PC-3 (cell line): Measurements from ENCODE around the gene IBTK. TPM values are rescaled to one million over a fixed set of nuclear protein-coding genes. Genes with fewer than 3 reads are reported as not detected.

ENCODE experiments used
- ATAC-seq: fragments of 200-7000 bp; cut with Tn5 transposase; 2 replicates; pipeline ENCODE4 v1.9.1; 2020; ENCODE audit warnings: mild to moderate bottlenecking, moderate library complexity
- BruUV-seq: library from RNA; stranded (reverse); fragments of 400-500 nt; replicated peaks from 2 replicates; lab custom pipeline; 2021; lab: Mats Ljungman, UMichigan
- CTCF ChIA-PET: fragments of 300-600 bp; sonication (Branson Sonifier 250); formaldehyde crosslinking; loops from one replicate; lab custom pipeline; 2022; ENCODE audit warnings: antibody characterized with exemption; lab: Charles Lee
- POLR2A ChIA-PET: fragments of 300-600 bp; sonication (Branson Sonifier 250); formaldehyde crosslinking; loops from one replicate; lab custom pipeline; 2022; ENCODE audit warnings: antibody characterized with exemption; ENCODE audit not compliant: unreplicated experiment; lab: Charles Lee
- DNase-seq: peaks from one replicate; pipeline ENCODE4 v3.0.0-alpha.2; 2015
- H2AFZ ChIP-seq: fragments of 300-600 bp; sonication (generic); 2 replicates; pipeline ENCODE4 v1.6.0; 2016; ENCODE audit warnings: antibody characterized with exemption, low read length
- H3F3A ChIP-seq: fragments of 300-600 bp; sonication (generic); one replicate; pipeline ENCODE4 v1.6.0; 2017; ENCODE audit warnings: antibody characterized with exemption, low read length, control low read depth, mild to moderate bottlenecking; ENCODE audit not compliant: unreplicated experiment
- H3K27ac ChIP-seq: fragments of 300-600 bp; sonication (generic); 2 replicates; pipeline ENCODE4 v1.5.1; 2016; ENCODE audit warnings: mild to moderate bottlenecking, low read length
- H3K27me3 ChIP-seq: fragments of 300-600 bp; sonication (generic); 2 replicates; pipeline ENCODE4 v1.6.1; 2016; ENCODE audit warnings: low read length, mixed read lengths
- H3K36me3 ChIP-seq: fragments of 300-600 bp; sonication (generic); 2 replicates; pipeline ENCODE4 v1.6.1; 2016; ENCODE audit warnings: low read depth, mixed run types, low read length, mixed read lengths
- H3K4me1 ChIP-seq: fragments of 300-600 bp; sonication (generic); 2 replicates; pipeline ENCODE4 v1.5.1; 2016; ENCODE audit warnings: low read length; ENCODE audit not compliant: insufficient read depth
- H3K4me2 ChIP-seq: fragments of 300-600 bp; sonication (generic); 2 replicates; pipeline ENCODE4 v1.6.0; 2016; ENCODE audit warnings: low read length
- H3K4me3 ChIP-seq: fragments of 300-600 bp; sonication (generic); 2 replicates; pipeline ENCODE4 v1.5.1; 2016; ENCODE audit warnings: mild to moderate bottlenecking, low read length, mixed read lengths
- H3K79me2 ChIP-seq: fragments of 300-600 bp; sonication (generic); 2 replicates; pipeline ENCODE4 v1.6.1; 2017; ENCODE audit warnings: low read length, mixed read lengths
- H3K9ac ChIP-seq: fragments of 300-600 bp; sonication (generic); 2 replicates; pipeline ENCODE4 v1.6.0; 2016; ENCODE audit warnings: mild to moderate bottlenecking, low read length
- H3K9me2 ChIP-seq: fragments of 300-600 bp; sonication (generic); replicated peaks from 2 replicates; pipeline ENCODE4 v1.6.1; 2016; ENCODE audit warnings: mixed run types, low read length, mixed read lengths
- H3K9me3 ChIP-seq: fragments of 300-600 bp; sonication (generic); 2 replicates; pipeline ENCODE4 v1.6.1; 2016; ENCODE audit warnings: low read length, mixed read lengths
- H4K20me1 ChIP-seq: fragments of 300-600 bp; sonication (generic); 2 replicates; pipeline ENCODE4 v1.6.1; 2016; ENCODE audit warnings: low read length, mixed read lengths
- CTCF ChIP-seq: fragments of 300-600 bp; sonication (generic); conservative IDR thresholded peaks from 2 replicates; pipeline ENCODE4 v1.5.1; 2017; ENCODE audit warnings: antibody characterized with exemption, low read depth, mild to moderate bottlenecking, low read length
- EZH2 ChIP-seq: fragments of 300-600 bp; sonication (generic); IDR thresholded peaks from one replicate; pipeline ENCODE4 v1.6.1; 2017; ENCODE audit warnings: antibody characterized with exemption, mild to moderate bottlenecking, low read length; ENCODE audit not compliant: unreplicated experiment
- EZH2phosphoT487 ChIP-seq: fragments of 300-600 bp; sonication (generic); IDR thresholded peaks from 2 replicates; pipeline ENCODE4 v1.6.1; 2018; ENCODE audit warnings: mild to moderate bottlenecking, antibody characterized with exemption, low read length, borderline replicate concordance
- intact Hi-C: fragments of 100-400 bp; cut with micrococcal nuclease; formaldehyde crosslinking; loops from 2 replicates; pipeline ENCODE4 v1.9.0; 2023
- total RNA-seq: library from RNA; depleted of rRNA; stranded (reverse); fragments of >200 nt; gene quantifications from 2 replicates; pipeline ENCODE4 v1.2.3, GENCODE V29; 2014

IBTK gene
- total RNA-seq, 1 experiment from 2014 or later, result 17.2 TPM

- Histone ChIP-seq H3K4me1 (peaks cover 11% of the 10 kb centered on the region; the same call in 1 of the 2 replicates), H4K20me1 (no peaks in the 10 kb centered on the region), H3K9me2 (no peaks in the 10 kb centered on the region), H3K27me3 (no peaks in the 10 kb centered on the region), H3K4me3 (no peak overlapping the region), H2AFZ (no peak overlapping the region), H3K36me3 (peaks cover 20% of the 10 kb centered on the region), H3K79me2 (no peaks in the 10 kb centered on the region), H3K9ac (no peak overlapping the region), H3K4me2 (no peak overlapping the region), H3K9me3 (no peaks in the 10 kb centered on the region), H3K27ac (no peak overlapping the region), H3F3A (no peaks in the 10 kb centered on the region)
- ChIA-PET CTCF (no interaction called here), POLR2A (no interaction called here)
- DNase-seq, result no peak
- intact Hi-C loops, result no loop called here
- TF ChIP-seq CTCF (no peak), EZH2phosphoT487 (no peak), EZH2 (no peak)
- BruUV-seq, result no TSS peak
- ATAC-seq, result no peak
Observed at GRCh38 chr6:82182756-82183155, 64.8 kb downstream of the IBTK start.

- no peak for ATAC-seq
- no TSS peak for BruUV-seq
- ChIA-PET CTCF (no interaction called here), POLR2A (no interaction called here)
- H3K9me3 ChIP-seq, result no peaks in the 10 kb centered on the region
- no peaks in the 10 kb centered on the region for H3K9me2 ChIP-seq
- no peak for TF ChIP-seq EZH2phosphoT487
- no peak for TF ChIP-seq EZH2
- no peak for TF ChIP-seq CTCF
- no peak overlapping the region for H3K27ac ChIP-seq
- no peak for DNase-seq
- no peak overlapping the region for H3K9ac ChIP-seq
- no peaks in the 10 kb centered on the region for H3K27me3 ChIP-seq
- H3F3A ChIP-seq, result no peaks in the 10 kb centered on the region
- H3K36me3 ChIP-seq, result peaks cover 14% of the 10 kb centered on the region
- 0 out of 2 replicates have a peak, but pooled peaks cover 4% of the 10 kb centered on the region for H3K4me1 ChIP-seq
- H3K4me2 ChIP-seq, result no peak overlapping the region
- intact Hi-C loops, result loop anchor here (5.0 kb wide), 1 partner anchor 102 kb away; no protein-coding TSS in a partner anchor
- H3K4me3 ChIP-seq, result no peak overlapping the region
- no peak overlapping the region for H2AFZ ChIP-seq
- no peaks in the 10 kb centered on the region for H4K20me1 ChIP-seq
- no peaks in the 10 kb centered on the region for H3K79me2 ChIP-seq
Observed at GRCh38 chr6:82179415-82179814, 68.1 kb downstream of the IBTK start.

GRCh38 chr6:82178759-82179112, 68.8 kb downstream of the IBTK start:
- DNase-seq (no peak), ATAC-seq (peak; percentile 60)
- Histone ChIP-seq H4K20me1 (no peaks in the 10 kb centered on the region), H3K27ac (peak overlapping the region; percentile 14; the same call in 1 of the 2 replicates), H3K36me3 (peaks cover 14% of the 10 kb centered on the region; the same call in 1 of the 2 replicates), H3K9ac (no peak overlapping the region), H2AFZ (no peak overlapping the region), H3K4me3 (no peak overlapping the region), H3K4me1 (0 out of 2 replicates have a peak, but pooled peaks cover 2% of the 10 kb centered on the region), H3F3A (no peaks in the 10 kb centered on the region), H3K4me2 (no peak overlapping the region), H3K9me3 (no peaks in the 10 kb centered on the region), H3K9me2 (no peaks in the 10 kb centered on the region), H3K79me2 (no peaks in the 10 kb centered on the region), H3K27me3 (no peaks in the 10 kb centered on the region)
- TF ChIP-seq EZH2phosphoT487 (no peak), EZH2 (no peak), CTCF (no peak)
- BruUV-seq, result no TSS peak
- ChIA-PET CTCF (no interaction called here), POLR2A (no interaction called here)
- intact Hi-C loops, result loop anchor here (1.0 to 5.0 kb wide), 2 partner anchors 101 to 417 kb away; no protein-coding TSS in a partner anchor
